A673 (cell line): ENCODE measurements around the gene RYK.

Experiments used
- EZH2 ChIP-seq: fragments of 200-600 bp; sonication (generic); IDR thresholded peaks from 2 replicates; pipeline ENCODE4 v1.6.1; 2017; ENCODE audit warnings: borderline replicate concordance, low read depth, mild to moderate bottlenecking, mixed read lengths, antibody characterized with exemption, low read length; ENCODE audit not compliant: poor library complexity, severe bottlenecking
- TF ChIP-seq, protein P1 (sequence below): fragments of 300-800, 200-600 bp; sonication (generic); conservative IDR thresholded peaks from 2 replicates; pipeline ENCODE4 v1.5.1; 2017; ENCODE audit warnings: low read depth, mild to moderate bottlenecking, antibody characterized with exemption, low read length, moderate library complexity, mixed read lengths

GRCh38 chr3:134197681-134198261 lies 52.9 kb downstream of the RYK start:
- TF ChIP-seq, protein P1, sequence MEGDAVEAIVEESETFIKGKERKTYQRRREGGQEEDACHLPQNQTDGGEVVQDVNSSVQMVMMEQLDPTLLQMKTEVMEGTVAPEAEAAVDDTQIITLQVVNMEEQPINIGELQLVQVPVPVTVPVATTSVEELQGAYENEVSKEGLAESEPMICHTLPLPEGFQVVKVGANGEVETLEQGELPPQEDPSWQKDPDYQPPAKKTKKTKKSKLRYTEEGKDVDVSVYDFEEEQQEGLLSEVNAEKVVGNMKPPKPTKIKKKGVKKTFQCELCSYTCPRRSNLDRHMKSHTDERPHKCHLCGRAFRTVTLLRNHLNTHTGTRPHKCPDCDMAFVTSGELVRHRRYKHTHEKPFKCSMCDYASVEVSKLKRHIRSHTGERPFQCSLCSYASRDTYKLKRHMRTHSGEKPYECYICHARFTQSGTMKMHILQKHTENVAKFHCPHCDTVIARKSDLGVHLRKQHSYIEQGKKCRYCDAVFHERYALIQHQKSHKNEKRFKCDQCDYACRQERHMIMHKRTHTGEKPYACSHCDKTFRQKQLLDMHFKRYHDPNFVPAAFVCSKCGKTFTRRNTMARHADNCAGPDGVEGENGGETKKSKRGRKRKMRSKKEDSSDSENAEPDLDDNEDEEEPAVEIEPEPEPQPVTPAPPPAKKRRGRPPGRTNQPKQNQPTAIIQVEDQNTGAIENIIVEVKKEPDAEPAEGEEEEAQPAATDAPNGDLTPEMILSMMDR = peak; percentile 78
- TF ChIP-seq EZH2 = no peak
